ENCODE data around the gene DPP10. TPM values are rescaled to one million over a fixed set of nuclear protein-coding genes. Genes with fewer than 3 reads are reported as not detected.

The DPP10 gene
- total RNA-seq, 2 donors from 2014 or later: not detected

DNA sequence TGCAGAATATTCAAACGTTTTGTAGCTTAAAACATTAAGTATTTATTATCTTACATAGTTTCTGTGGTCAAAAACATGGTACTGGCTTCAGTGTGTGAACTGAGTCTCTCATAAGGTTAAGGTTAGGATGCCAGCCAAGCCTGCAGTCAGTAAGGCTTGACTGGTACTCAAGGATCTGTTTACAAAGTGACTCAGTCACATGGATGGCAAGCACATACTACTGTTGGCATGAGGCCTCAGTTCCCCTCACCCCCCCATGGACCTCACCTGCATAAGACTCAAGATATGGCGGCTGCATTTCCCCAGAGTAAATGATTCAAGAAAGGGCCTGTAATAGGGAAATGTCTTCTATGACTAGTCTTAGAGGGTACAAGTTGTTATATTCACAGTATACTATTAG lies 1167.5 kb downstream of the DPP10 start:
- H3K27me3 Mint-ChIP-seq (ENCODE audit: low read depth): no peaks in the 10 kb centered on the region
- no peak for ATAC-seq (replicated peaks in 1 of 2)
- H3K4me1 Mint-ChIP-seq (ENCODE audit: low read depth): no peaks in the 10 kb centered on the region
- DNase-seq: no peak
- no peak overlapping the region for H3K27ac Mint-ChIP-seq
- H3K4me3 Mint-ChIP-seq: no peak overlapping the region
- H3K9me3 Mint-ChIP-seq: peaks cover 7 to 9% of the 10 kb centered on the region in 2 donors
- peaks cover 0 to 2% of the 10 kb centered on the region in 2 donors for H3K36me3 Mint-ChIP-seq (ENCODE audit: insufficient read depth in 2 of 2)

DNA sequence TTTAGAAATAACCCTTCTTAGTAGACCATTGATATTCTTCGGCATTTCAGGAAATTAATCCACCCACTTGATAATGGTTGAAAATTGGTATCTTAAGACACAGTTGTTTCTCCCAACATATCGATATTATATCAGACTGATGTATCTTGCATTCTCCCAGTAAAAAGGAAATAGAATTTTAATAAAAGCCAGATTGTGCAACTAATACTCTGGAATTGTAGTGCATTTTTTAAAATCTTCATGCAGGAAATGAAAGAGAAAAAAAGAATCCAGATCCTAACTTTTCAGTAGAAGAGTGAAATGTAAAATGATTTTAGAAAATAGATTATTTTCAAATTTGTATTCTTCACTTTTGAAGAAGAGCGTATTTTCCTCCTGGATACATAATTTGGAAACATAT lies 1168.4 kb downstream of the DPP10 start:
- H3K27me3 Mint-ChIP-seq (ENCODE audit: low read depth): no peaks in the 10 kb centered on the region
- no peak overlapping the region for H3K27ac Mint-ChIP-seq
- H3K36me3 Mint-ChIP-seq (ENCODE audit: insufficient read depth in 2 of 2): no peaks in the 10 kb centered on the region
- H3K4me1 Mint-ChIP-seq (ENCODE audit: low read depth): no peaks in the 10 kb centered on the region
- peaks cover 7% of the 10 kb centered on the region in 2 donors for H3K9me3 Mint-ChIP-seq
- no peak overlapping the region for H3K4me3 Mint-ChIP-seq
- DNase-seq: no peak
- ATAC-seq (replicated peaks in 1 of 2): no peak

DNA sequence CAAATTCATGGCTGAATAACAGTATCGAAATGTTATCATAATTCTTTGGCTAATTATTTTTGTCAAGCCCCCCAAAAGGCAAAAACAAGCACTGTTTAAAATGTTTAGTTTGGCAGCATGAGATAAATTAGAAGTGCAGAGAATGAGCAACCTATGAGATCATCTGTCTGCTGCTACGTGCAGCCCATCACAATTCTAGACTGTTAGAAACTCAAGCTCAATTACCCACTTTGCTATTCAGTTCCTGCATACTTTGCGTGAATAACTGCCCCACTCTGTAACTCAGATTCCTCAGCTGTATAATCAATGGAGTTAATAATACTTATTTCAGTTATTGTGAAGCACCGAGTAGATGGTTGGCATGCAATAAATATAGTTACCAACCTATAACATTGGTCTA lies 1181.9 kb downstream of the DPP10 start:
- DNase-seq (no peak), ATAC-seq (replicated peaks in 1 of 2) (no peak)
- no peak overlapping the region for H3K4me3 Mint-ChIP-seq
- peaks cover 3 to 11% of the 10 kb centered on the region in 2 donors for H3K9me3 Mint-ChIP-seq
- H3K27ac Mint-ChIP-seq: no peak overlapping the region
- no peaks in the 10 kb centered on the region for H3K27me3 Mint-ChIP-seq (ENCODE audit: low read depth)
- H3K4me1 Mint-ChIP-seq (ENCODE audit: low read depth): no peaks in the 10 kb centered on the region
- no peaks in the 10 kb centered on the region for H3K36me3 Mint-ChIP-seq (ENCODE audit: insufficient read depth in 2 of 2)

DNA sequence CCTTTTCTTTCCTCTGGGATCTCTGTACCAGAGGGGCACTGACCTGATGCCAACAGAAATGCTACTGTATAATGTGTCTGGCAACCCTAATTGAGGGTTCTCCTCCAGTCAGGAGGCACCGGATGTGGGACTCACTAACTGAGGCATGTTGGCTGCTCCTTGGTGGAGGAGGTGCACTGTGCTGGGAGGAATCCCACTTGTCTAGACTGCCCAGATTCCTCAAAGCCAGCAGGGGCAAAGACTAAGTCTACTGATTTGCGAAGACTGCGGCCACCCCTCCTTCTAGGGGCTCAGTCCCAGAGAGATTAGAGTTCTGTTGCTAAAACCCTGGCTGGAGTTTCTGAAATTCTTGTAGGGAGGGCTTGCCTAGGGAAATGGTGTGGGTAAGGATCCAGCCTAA lies 1192.1 kb downstream of the DPP10 start:
- H3K27me3 Mint-ChIP-seq (ENCODE audit: low read depth): no peaks in the 10 kb centered on the region
- no peak for DNase-seq
- H3K36me3 Mint-ChIP-seq (ENCODE audit: insufficient read depth in 2 of 2): peaks cover 0 to 5% of the 10 kb centered on the region in 2 donors
- peaks cover 10 to 17% of the 10 kb centered on the region in 2 donors for H3K9me3 Mint-ChIP-seq
- no peak for ATAC-seq (replicated peaks in 1 of 2)
- no peaks in the 10 kb centered on the region for H3K4me1 Mint-ChIP-seq (ENCODE audit: low read depth)
- H3K4me3 Mint-ChIP-seq: no peak overlapping the region
- no peak overlapping the region for H3K27ac Mint-ChIP-seq

DNA sequence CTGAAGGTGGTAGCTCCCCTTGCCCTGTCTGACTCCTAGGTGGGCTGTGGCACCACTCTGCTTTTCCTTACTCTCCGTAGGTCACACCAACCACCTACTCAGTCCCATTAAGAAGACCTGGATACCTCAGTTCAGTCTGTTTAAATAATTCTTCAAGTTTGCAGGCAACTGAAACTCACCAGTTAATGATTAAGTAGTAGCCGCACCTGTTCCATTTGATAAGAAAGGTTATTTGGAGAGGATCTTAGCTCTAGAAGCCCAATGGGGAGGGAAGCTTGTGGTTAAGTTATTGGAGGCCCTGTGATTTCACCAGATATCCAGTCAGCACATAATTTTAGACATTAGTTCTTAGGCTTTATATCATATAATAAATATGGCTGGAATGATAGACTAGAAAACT lies 1193.0 kb downstream of the DPP10 start:
- Mint-ChIP-seq H3K27me3 (ENCODE audit: low read depth) (no peaks in the 10 kb centered on the region), H3K36me3 (ENCODE audit: insufficient read depth in 2 of 2) (peaks cover 0 to 5% of the 10 kb centered on the region in 2 donors), H3K27ac (no peak overlapping the region), H3K4me1 (ENCODE audit: low read depth) (no peaks in the 10 kb centered on the region), H3K4me3 (no peak overlapping the region), H3K9me3 (peaks cover 10 to 17% of the 10 kb centered on the region in 2 donors)
- ATAC-seq (replicated peaks in 1 of 2) (no peak), DNase-seq (no peak)

DNA sequence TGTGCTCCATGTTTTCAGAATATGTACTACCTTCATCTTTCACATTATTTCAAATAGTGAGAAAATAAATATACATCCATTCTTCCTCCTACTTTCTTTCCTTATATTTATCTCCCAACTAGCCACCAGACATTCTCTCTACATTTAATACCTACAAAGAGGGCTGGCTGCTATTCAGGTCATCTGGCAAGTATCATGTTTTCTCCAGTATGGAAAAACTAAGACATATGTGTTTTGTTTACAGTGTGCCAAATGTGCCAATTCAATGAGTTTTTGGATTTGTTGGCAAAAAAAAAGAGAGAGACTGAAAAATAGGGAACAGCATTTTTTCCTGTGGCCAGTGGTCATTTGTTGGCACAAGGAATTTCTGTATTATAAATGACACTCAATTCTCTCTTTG lies 1207.3 kb downstream of the DPP10 start:
- ATAC-seq (replicated peaks in 1 of 2): no peak
- Mint-ChIP-seq H3K4me1 (ENCODE audit: low read depth) (no peaks in the 10 kb centered on the region), H3K9me3 (peaks cover 4 to 10% of the 10 kb centered on the region in 2 donors), H3K4me3 (no peak overlapping the region), H3K27me3 (ENCODE audit: low read depth) (no peaks in the 10 kb centered on the region), H3K36me3 (ENCODE audit: insufficient read depth in 2 of 2) (no peaks in the 10 kb centered on the region), H3K27ac (no peak overlapping the region)
- DNase-seq: no peak

DNA sequence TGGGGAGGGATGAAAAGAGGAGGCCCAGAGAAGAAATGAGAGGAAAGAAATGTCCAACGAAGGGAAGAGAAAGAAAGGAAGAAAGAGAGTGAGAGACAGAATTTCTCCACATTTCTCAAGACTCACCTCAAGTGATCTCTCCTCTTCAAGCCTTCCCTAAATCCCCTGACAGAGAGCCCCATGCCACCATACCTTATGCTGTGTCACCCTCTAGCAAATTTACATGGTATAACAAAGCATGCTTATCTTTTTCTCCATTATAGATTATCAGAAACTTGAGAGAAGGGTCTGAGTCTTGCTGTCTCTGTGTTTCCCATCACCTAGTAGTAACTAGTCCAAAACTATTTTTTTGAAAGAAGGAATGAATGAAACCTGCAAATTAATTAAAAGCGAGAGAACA lies 1208.4 kb downstream of the DPP10 start:
- no peak overlapping the region for H3K4me3 Mint-ChIP-seq

DNA sequence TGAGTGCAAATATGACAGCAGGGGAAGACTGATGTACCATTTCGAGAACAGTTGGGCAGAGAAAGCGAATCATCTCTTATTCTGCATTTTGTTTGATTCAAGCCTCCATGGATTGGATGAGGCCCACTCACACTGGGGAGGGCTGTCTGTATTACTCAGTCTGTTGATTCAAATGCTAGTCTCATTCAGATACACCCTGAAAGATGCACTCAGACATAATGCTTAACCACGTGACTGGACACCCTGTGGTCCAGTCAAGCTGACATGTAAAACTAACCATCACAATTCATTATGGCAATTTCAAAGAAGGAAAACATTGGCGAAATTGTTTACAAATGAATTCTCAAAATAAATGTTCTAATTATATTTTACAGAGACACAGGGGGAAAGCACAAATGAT lies 1210.2 kb downstream of the DPP10 start:
- no peaks in the 10 kb centered on the region for H3K27me3 Mint-ChIP-seq (ENCODE audit: low read depth)
- H3K27ac Mint-ChIP-seq: no peak overlapping the region
- H3K9me3 Mint-ChIP-seq: peaks cover 0 to 5% of the 10 kb centered on the region in 2 donors
- no peaks in the 10 kb centered on the region for H3K4me1 Mint-ChIP-seq (ENCODE audit: low read depth)
- DNase-seq (no peak), ATAC-seq (replicated peaks in 1 of 2) (no peak)
- no peak overlapping the region for H3K4me3 Mint-ChIP-seq
- no peaks in the 10 kb centered on the region for H3K36me3 Mint-ChIP-seq (ENCODE audit: insufficient read depth in 2 of 2)

More for the DNA sequence above, 1208.4 kb downstream of the DPP10 start:
- Mint-ChIP-seq H3K4me1 (ENCODE audit: low read depth) (no peaks in the 10 kb centered on the region), H3K27me3 (ENCODE audit: low read depth) (no peaks in the 10 kb centered on the region), H3K36me3 (ENCODE audit: insufficient read depth in 2 of 2) (no peaks in the 10 kb centered on the region), H3K9me3 (peaks cover 2 to 10% of the 10 kb centered on the region in 2 donors), H3K27ac (no peak overlapping the region)
- DNase-seq (no peak), ATAC-seq (replicated peaks in 1 of 2) (no peak)

DNA sequence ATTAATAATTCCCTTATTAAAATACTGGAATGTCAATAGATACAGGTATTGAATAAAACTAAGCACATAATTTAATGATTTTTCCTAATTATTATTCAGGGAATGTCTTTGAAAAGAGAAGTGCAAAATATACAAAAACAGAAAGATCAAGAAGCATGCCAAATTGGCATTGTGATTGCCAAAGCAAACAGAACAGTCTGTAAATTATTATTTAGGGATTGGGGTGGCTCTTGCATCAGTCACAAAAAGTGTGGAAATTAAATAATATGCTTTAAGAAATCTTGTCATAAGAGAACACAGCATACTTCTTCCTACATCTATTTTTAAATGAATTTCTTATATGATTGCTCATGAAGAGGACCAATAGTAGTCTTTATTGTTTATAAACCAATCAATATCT lies 1211.9 kb downstream of the DPP10 start:
- Mint-ChIP-seq H3K9me3 (peaks cover 0 to 5% of the 10 kb centered on the region in 2 donors), H3K36me3 (ENCODE audit: insufficient read depth in 2 of 2) (no peaks in the 10 kb centered on the region), H3K27me3 (ENCODE audit: low read depth) (no peaks in the 10 kb centered on the region), H3K4me3 (no peak overlapping the region), H3K4me1 (ENCODE audit: low read depth) (no peaks in the 10 kb centered on the region), H3K27ac (no peak overlapping the region)
- DNase-seq: no peak
- ATAC-seq (replicated peaks in 1 of 2): no peak

DNA sequence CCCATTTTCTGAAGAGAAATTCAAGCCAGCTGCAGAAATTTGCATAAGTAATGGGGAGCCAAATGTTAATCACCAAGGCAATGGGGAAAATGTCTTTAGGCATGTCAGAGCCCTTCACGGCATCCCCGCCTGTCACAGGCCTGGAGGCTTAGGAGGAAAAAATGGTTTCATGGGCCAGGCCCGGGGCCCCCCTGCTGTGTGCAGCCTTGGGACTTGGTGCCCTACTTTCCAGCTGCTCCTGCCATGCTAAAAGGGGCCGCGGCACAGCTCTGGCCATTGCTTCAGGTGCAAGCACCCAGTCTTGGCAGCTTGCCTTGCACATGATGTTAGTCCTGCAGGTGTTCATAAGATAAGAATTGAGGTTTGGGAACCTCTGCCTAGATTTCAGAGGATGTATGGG lies 1235.7 kb downstream of the DPP10 start:
- no peak for ATAC-seq (replicated peaks in 1 of 2)
- H3K27me3 Mint-ChIP-seq (ENCODE audit: low read depth): no peaks in the 10 kb centered on the region
- no peaks in the 10 kb centered on the region for H3K4me1 Mint-ChIP-seq (ENCODE audit: low read depth)
- no peak for DNase-seq
- peaks cover 11 to 12% of the 10 kb centered on the region in 2 donors for H3K9me3 Mint-ChIP-seq
- H3K4me3 Mint-ChIP-seq: no peak overlapping the region
- H3K36me3 Mint-ChIP-seq (ENCODE audit: insufficient read depth in 2 of 2): peaks cover 2% of the 10 kb centered on the region in 2 donors
- H3K27ac Mint-ChIP-seq: no peak overlapping the region

DNA sequence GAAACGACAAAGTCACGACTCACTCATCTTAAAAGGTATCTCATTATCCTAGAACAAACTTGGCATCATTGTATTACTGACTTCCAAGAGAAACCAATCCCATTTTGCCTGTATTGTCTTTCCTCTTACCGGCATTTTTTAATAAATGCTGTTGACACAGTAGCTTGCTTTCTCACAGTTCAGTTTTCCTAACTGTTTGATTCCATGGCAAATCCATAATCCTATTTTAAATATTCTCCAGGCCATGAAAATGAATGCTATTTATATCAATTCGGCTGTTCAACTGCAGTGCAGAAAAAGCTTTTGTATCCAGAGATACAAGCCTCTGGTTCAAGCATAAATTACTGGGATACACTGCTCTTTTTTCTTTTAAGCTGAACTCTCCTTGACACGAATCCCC lies 1241.9 kb downstream of the DPP10 start:
- no peak overlapping the region for H3K4me3 Mint-ChIP-seq
- peaks cover 7 to 14% of the 10 kb centered on the region in 2 donors for H3K9me3 Mint-ChIP-seq
- DNase-seq: no peak
- no peaks in the 10 kb centered on the region for H3K36me3 Mint-ChIP-seq (ENCODE audit: insufficient read depth in 2 of 2)
- no peaks in the 10 kb centered on the region for H3K4me1 Mint-ChIP-seq (ENCODE audit: low read depth)
- no peaks in the 10 kb centered on the region for H3K27me3 Mint-ChIP-seq (ENCODE audit: low read depth)
- H3K27ac Mint-ChIP-seq: no peak overlapping the region
- ATAC-seq (replicated peaks in 1 of 2): no peak

DNA sequence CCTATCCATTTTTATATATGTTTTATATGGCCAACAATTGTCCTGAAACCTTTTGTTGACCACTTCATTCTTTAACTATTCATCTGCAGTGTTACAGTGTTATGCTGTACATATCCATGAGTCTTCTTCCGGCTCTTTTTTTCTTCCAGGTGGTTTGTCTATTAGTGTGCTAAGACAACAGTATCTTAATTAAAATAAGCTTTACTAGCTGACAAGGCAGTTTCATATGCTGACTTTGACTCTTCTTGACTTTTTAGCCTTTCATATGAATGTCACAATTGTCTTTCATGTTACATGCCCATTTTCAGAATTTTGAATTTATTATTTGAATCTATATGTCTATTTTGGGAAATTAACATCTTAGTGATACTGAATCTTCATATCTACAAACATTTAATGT lies 1249.0 kb downstream of the DPP10 start:
- no peak for ATAC-seq (replicated peaks in 1 of 2)
- no peak for DNase-seq
- H3K9me3 Mint-ChIP-seq: peaks cover 2 to 13% of the 10 kb centered on the region in 2 donors
- no peak overlapping the region for H3K4me3 Mint-ChIP-seq
- H3K27me3 Mint-ChIP-seq (ENCODE audit: low read depth): no peaks in the 10 kb centered on the region
- H3K4me1 Mint-ChIP-seq (ENCODE audit: low read depth): no peaks in the 10 kb centered on the region
- no peak overlapping the region for H3K27ac Mint-ChIP-seq
- H3K36me3 Mint-ChIP-seq (ENCODE audit: insufficient read depth in 2 of 2): no peaks in the 10 kb centered on the region

DNA sequence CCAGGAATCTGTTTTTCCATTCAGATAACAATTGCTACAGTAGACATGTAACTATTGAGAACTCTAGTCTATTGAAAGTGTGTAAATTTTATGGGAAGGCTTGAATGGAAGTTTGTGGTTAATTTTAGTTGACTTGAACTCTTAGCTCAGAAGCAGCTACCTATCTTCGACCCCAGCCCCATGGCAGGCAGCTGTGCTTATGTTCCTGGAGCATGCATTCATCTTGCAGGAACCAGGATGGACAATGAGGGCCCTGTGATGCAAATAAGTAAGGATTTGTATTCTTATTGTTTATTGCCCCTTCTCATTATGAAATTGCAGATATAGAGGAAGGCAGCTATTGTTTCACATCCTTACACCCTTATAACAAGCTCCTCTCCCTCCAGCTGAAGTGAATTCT lies 1252.2 kb downstream of the DPP10 start:
- no peak overlapping the region for H3K27ac Mint-ChIP-seq
- no peak overlapping the region for H3K4me3 Mint-ChIP-seq
- DNase-seq (no peak), ATAC-seq (replicated peaks in 1 of 2) (no peak)
- H3K27me3 Mint-ChIP-seq (ENCODE audit: low read depth): no peaks in the 10 kb centered on the region
- peaks cover 2 to 7% of the 10 kb centered on the region in 2 donors for H3K9me3 Mint-ChIP-seq
- no peaks in the 10 kb centered on the region for H3K4me1 Mint-ChIP-seq (ENCODE audit: low read depth)
- H3K36me3 Mint-ChIP-seq (ENCODE audit: insufficient read depth in 2 of 2): no peaks in the 10 kb centered on the region

DNA sequence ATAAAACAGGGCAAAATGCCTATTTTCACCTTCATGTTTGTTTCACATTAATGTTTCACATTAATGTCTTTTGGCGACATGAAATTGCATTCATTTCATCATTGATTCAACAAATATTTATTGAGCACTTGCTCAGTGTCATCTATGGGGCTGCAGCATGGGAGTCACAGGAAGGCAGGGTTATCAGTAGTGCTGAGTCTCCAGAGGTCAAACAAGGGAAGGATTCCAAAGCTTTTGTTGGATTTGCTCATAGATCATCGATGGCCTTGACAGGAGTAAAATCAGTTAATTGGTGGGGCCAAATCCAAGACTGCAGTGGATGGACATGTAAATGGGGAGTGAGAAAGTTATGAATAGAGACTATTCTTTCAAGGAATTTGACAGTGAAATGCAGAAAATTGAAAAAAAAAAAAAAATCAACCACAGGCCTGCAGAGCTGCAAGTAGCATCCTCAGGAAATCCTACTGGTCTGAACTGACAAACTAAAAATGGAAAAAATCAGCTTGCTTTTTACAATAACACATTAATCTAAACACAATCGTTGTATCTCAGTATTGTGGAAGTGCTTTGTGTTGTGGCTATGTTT lies 1290.8 kb downstream of the DPP10 start:
- Mint-ChIP-seq H3K27ac (no peak overlapping the region), H3K4me1 (ENCODE audit: low read depth) (no peaks in the 10 kb centered on the region), H3K36me3 (ENCODE audit: insufficient read depth in 2 of 2) (no peaks in the 10 kb centered on the region), H3K4me3 (no peak overlapping the region), H3K9me3 (peaks cover 7 to 16% of the 10 kb centered on the region in 2 donors), H3K27me3 (ENCODE audit: low read depth) (no peaks in the 10 kb centered on the region)
- DNase-seq (no peak), ATAC-seq (replicated peaks in 1 of 2) (no peak)

Data from activated T-cell treated with anti-CD3 and anti-CD28 coated beads, Interleukin-2, amount 50 U/mL, for 72 hours (primary cell).